Measurements from ENCODE around the gene TRABD.
A peak's percentile ranks its signal among the peaks of the same experiment; 100 is the strongest.
"Not testable (repeated sequence)": the region's sequence is repeated elsewhere in the genome, so short reads cannot be mapped to it uniquely, and the experiment has no call there.

TRABD gene

GRCh38 chr22:50189849-50190181 lies 4.1 kb downstream of the TRABD start:
- DNase-seq: no peak

DNA sequence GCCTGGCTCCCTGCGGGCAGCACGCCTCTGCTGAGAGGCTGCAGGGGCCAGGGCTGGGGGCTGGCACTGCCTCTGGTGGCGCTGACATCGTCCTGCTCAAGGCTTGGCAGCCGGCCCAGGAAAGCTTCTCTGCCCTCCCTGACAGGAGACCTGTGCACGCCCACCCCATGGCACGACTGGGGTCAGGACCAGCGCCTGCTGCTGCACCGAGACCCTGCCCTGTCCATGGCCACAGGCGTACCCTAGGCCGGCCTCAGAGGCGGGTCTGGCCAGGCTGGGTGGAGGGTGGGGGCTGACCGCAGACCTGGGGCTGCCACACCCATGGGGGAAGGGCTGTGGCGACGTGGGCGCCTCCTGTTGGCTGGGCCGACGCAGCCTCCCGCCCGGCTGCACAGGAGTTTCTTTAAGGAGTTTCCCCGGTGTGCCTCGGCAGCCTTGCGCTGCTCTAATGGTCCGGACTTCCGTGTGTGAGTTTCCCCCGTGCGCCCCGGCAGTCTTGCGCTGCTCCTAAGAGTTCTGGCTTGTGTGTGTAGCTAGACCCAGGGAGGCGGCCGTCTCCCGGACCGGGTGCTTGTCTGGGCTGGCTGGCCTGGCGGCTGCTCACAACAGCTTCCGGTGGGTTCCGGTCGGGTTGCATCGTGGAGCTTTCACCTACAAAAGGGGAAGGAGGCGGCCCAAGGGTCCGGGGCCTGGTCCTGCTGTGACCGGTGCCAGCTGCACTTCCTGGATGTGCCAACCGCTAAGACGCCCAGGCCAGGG lies 4.6 kb downstream of the TRABD start:
- peak; percentile 46 for DNase-seq

DNA sequence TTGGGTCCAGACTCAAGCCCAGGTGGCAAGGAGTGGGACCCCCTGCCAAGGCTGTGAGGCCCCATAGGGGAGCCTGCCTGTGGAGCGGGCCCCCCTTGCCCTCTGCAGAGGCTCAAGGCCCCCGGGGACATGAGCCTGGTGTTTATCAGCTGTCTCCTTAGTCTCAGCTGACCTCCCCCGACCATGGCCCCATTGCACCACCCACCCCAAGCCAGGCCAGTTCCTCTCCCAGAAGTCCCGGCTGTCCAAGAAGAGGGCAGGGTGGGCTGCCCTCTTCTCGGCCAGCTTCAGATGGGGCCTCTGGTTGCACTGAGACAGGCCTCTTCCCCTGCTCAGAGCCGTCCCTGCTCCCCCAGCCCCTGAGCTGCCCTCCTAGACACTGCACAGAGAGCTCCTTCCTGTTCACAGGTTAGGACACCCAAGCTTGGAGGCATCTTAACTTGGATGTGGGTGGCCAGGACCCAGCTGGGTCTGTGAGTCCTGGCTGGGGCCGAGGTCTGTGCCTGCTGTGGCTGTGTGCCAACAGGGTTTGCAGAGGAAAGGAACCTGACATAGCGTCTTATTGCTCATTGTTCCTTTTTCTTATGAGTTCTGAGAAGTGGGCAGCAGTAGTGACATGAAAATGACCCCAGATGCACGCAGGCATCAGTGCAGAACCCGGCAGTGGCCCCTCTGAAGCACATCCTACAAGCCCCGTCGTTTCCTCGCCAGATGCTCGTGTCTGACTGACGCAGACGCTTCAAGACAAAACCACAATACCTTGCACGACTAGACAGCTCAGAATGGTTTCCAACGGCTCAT lies 5.4 kb downstream of the TRABD start:
- no peak for DNase-seq

- DNase-seq: no peak
Observed at GRCh38 chr22:50192436-50193204, 6.9 kb downstream of the TRABD start.

DNA sequence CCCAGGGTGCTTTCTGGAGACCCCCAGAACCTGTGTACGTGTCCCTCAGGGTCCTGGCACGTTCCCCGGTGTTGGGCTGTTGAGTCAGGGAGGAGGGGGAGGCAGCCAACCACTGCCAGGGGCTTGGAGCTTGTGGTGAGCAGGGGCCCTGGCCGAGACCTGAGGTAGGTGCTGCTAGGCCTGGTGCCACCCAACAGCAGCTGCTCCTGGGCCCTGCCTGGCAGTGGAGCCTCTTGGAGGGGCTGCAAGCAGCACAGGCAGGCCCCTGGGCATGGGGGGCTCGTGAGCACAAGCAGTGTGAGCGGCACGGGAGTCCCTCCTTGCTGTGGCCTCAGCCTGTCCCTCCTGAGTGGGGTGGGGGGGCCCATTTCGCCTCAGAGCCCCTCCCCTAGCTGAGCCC lies 7.9 kb downstream of the TRABD start:
- no peak for DNase-seq

DNA sequence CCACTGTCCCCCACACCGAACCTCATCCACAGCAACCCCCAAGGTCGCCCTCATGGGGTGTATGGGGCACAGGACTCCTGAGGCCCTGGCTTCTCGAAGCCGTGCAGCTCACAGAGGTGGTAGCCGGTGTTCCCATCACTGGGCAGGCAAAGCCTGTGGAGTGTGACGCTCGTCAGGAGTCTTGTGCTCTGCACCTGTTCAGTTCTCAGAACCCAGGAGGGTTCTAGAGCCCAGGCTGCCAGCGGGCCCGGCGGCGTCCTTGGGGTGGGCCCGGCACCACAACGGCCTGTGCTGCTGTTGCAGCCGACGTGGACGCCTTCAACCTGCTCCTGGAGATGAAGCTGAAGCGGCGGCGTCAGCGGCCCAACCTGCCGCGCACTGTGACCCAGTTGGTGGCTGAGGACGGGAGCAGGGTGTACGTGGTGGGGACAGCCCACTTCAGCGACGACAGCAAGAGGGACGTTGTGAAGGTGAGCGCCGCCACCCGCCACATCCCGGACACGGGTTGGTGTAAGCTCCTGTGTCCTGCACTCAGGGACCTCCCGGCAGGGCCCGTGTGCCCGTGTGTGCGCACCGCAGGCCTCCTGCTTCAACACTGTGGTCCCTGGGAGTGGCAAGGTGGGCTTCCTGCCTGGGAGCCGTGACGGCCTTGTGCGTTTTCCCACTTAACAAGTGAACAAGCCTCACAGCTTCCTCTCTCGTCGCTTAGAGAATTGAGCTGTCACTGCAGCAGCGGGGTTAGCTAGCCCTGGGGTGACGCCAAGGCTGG lies 8.5 kb downstream of the TRABD start:
- no peak for DNase-seq

DNA sequence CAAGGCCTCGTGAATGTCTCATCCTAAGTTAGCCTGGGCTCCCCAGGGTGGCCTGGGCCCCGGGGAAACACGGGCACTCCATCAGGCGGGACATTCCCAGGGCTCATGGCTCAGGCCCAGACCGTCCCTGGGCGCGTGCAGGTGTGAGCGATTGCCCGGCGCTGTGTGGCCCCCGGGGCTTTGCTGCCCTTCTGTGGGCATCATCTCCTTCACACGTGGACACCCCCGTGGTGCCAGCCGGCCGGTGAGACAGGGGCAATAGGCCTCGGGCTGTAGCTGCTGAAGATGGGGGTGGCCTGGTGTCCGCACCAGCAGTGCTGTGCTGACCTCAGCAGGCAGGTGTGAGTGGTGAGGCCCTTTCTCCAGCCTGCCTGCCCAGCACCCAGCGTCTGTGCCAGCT lies 10.5 kb downstream of the TRABD start:
- DNase-seq: no peak

DNA sequence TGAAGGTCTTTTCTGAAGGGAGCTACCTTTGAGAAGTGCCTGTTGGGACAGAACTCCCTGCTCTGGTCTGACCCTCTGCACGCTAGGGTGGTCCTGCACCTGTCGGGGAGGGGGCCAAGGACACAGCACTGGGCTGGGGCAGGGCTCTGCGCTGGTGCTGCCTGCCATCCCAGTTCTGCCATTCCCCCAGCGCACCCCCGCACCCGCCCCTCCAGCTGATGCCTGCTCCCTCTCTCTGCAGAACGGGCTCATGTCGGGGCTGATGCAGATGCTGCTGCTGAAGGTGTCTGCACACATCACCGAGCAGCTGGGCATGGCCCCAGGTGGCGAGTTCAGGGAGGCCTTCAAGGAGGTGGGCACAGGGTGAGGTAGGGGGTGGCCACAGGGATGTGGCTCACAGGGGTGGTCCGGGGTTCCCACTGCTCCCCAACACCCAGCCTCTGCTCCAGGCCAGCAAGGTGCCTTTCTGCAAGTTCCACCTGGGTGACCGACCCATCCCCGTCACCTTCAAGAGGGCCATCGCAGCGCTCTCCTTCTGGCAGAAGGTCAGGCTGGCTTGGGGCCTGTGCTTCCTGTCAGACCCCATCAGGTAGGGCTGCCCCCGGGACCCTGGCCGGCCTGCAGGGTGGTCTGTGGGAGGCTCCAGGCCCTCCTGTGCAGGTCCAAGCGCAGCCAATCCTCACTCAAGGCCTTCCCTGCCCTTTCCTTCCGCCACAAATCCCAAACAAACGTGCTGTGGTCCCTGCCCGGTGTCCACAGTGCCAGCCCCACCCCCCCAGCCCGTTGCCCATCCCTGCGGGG lies 11.5 kb downstream of the TRABD start:
- no peak for DNase-seq

- no peak for DNase-seq
Observed at GRCh38 chr22:50197856-50198623, 12.3 kb downstream of the TRABD start.

DNA sequence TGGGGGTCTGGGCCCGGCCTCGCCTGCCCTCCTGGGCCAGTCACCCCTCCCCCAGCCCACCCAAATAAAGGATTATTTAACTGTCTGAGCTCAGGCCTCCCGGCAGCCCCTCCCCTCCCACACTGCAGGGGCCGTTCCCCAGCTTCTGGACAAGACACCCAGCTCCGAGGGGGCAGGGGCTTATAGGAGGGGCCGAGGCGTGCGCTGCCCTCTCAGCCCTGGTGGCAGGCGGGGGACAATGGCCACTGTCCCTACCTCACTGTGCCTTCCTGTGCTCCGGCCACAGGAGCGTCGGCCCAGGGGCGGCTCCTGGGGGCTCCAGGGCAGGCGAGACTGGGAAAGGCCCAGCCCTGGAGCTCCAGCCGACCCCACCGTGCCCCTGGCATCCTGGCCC lies 12.9 kb downstream of the TRABD start:
- no peak for DNase-seq

DNA sequence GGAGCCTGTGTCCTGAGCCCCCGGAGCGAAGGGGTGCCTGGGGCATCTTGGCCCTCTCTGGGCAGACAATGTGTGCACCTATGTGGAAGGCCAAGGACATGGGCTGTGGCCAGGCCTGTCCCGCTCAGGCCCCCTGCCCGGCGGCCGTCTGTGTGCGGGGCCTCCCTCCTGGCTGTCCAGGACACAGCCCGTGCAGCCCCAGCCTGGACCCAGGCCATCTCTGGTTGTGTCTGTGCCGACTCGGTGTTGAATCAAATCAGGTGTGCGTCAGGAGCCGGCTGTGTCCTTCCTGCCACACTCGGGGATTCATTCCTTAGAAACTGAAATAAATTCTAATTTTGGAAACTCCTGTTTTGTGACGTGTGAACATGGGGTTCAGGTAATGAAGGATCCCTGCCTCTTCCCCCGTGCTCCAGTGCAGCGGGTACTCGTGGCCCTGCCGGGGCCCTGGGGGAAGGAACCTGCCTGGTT lies 13.6 kb downstream of the TRABD start:
- no peak for DNase-seq

- no peak for DNase-seq
Observed at GRCh38 chr22:50199829-50200460, 14.2 kb downstream of the TRABD start.

DNA sequence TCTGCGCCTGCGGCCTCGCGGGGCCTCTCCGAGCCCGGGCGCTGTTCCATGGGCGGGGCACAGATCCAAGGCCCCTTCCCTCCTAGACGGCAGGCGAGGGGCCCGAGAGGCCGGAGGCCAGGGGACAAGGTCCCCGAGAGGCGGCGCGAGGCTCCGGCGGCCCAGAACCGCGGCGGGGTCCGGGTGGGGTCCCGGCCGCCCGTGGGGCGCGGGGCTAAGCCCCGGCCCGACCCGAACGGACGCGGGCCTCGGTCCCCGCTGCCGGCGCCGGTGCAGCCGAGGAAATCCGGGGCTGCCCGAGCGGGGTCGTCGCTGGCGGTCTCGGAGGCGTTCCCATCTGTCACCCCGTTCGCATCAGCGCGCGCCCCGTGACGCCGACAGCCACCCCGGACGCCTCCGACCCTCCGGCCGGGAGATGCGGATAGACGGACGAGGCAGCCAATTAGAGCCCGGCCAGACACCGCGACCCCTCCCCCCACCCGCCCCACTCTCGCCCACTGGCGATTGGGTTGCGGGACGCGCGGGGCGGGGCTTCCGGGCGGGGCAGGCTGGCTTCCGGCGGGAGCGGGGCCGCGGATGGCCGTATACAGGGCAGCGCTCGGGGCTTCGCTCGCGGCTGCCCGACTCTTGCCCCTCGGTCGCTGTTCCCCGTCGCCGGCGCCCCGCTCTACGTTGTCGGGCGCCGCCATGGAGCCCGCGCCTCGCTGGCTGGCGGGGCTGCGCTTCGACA lies 14.9 kb downstream of the TRABD start, which contains the start of gene SELENOO:
Gene SELENOO, plus strand, starts transcription at position 551 of the 730 bp plus-strand sequence. Its CDS starts 26 bp downstream, at position 577.
- DNase-seq: peak; percentile 95

- DNase-seq: no peak
Observed at GRCh38 chr22:50201191-50202129, 15.7 kb downstream of the TRABD start.

GRCh38 chr22:50202130-50202666 lies 16.5 kb downstream of the TRABD start:
- no peak for DNase-seq

DNA sequence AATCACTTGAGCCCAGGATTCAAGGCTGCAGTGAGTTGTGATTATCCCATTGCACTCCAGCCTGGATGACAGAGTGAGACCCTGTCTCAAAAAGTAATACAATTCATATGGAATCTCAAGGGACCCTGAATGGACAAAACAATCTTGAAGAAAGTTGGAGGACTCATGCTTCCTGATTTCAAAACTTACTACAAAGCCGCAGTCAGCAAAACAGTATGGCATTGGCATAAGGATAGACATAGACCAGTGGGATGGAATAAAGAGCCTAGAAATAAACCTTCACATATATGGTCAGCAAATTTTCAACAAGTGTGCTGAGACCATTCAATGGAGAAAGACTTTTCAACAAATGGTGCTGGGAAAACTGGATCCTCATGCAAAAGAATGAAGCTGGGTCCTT lies 17.6 kb downstream of the TRABD start:
- DNase-seq: no peak

DNA sequence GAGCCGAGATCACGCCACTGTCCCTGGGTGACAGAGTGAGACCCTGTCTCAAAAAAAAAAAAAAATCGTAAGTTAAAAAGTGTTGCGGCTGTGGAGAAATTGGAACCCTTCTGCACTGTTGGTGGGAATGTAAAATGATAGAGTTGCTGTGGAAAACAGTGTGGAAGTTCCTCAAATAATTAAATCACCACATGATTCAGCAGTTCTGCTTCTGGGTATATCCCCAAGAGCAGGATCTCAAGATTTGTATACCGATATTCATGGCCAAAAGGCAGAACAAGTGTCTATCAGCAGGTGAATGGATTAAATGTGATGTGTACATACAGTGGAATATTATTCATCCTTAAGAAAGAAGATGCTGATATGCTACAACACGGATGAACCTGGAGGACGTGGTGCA lies 18.9 kb downstream of the TRABD start:
- no peak for DNase-seq

DNA sequence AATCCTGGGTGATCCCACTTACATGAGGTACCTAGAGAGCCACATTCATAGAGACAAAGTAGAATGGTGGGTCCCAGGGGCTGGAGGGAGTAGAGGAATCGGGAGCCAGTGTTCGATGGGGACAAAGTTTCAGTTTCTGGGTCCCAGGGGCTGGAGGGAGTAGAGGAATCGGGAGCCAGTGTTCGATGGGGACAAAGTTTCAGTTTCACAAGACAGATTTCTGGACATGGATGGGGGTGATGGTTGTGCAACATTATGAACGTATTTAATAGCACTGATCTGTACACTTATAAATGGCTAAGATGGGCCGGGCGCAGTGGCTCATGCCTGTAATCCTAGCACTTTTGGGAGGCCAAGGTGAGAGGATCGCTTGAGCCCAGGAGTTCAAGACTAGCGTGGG lies 19.3 kb downstream of the TRABD start:
- not testable (repeated sequence) for DNase-seq
